ENCODE results near the gene LRRC34. TPM values are rescaled to one million over a fixed set of nuclear protein-coding genes. Genes with fewer than 3 reads are reported as not detected.

The LRRC34 gene
- polyA plus RNA-seq, 2 of the 4 experiments (the other 2 are of a cell fraction), result not detected

- POLR2A ChIA-PET, result no interaction called here
- FAIRE-seq, result no peak
- Histone ChIP-seq H3K4me1 (no peaks in the 10 kb centered on the region), H3K4me3 (no peak overlapping the region), H3K27ac (no peak overlapping the region), H3K4me2 (no peak overlapping the region), H3K9me3 (no peaks in the 10 kb centered on the region)
- DNase-seq (ENCODE audit: low read depth in 1 of 2, low spot score in 1 of 2), result no peak
- ATAC-seq, result no peak
- CTCF ChIA-PET, result no interaction called here
- WGBS (ENCODE audit: missing lambda C conversion rate), result 53% methylated on average over 2 of the region's 2 CpGs
- TF ChIP-seq HMGXB4 (CRISPR knock-in tag; IDR thresholded peaks at IDR 0.05; ENCODE audit: borderline replicate concordance) (no peak), HDAC2 (IDR thresholded peaks at IDR 0.05) (no peak), ELK1 (IDR thresholded peaks at IDR 0.05; ENCODE audit: low read depth, low read length) (no peak), HES2 (IDR thresholded peaks at IDR 0.05) (no peak), PHF8 (IDR thresholded peaks at IDR 0.05; ENCODE audit: borderline replicate concordance, low read depth) (no peak), RARB (CRISPR knock-in tag; IDR thresholded peaks at IDR 0.05) (no peak), PBX3 (IDR thresholded peaks at IDR 0.05) (no peak), CEBPB (IDR thresholded peaks at IDR 0.05) (no peak), EHMT2 (IDR thresholded peaks at IDR 0.05; ENCODE audit: low read depth) (no peak), ZC3H11A (IDR thresholded peaks at IDR 0.05) (no peak)
Measured at GRCh38 chr3:169857811-169858210, 45.1 kb upstream of the LRRC34 start.

GRCh38 chr3:169855514-169855913, 42.8 kb upstream of the LRRC34 start:
- Histone ChIP-seq H3K27ac (no peak overlapping the region), H3K9me3 (no peaks in the 10 kb centered on the region), H3K4me1 (no peaks in the 10 kb centered on the region), H3K4me3 (no peak overlapping the region), H3K4me2 (no peak overlapping the region)
- WGBS (ENCODE audit: missing lambda C conversion rate), result 53% methylated on average over 3 of the region's 3 CpGs
- ATAC-seq, result no peak
- ChIA-PET POLR2A (no interaction called here), CTCF (no interaction called here)
- TF ChIP-seq MAFK (IDR thresholded peaks at IDR 0.05; ENCODE audit: partially characterized antibody) (peak; percentile 45), HOXB5 (CRISPR knock-in tag; IDR thresholded peaks at IDR 0.05) (no peak), NR3C1 (IDR thresholded peaks at IDR 0.05) (no peak)
- DNase-seq (ENCODE audit: low read depth in 1 of 2, low spot score in 1 of 2), result no peak
- no peak for FAIRE-seq

- peak; percentile 64 for TF ChIP-seq MAFK (IDR thresholded peaks at IDR 0.05; ENCODE audit: partially characterized antibody)
- TF ChIP-seq CHD4 (IDR thresholded peaks at IDR 0.05; ENCODE audit: borderline replicate concordance), result no peak
- POLR2A ChIA-PET, result no interaction called here
- no peak overlapping the region for H3K4me3 ChIP-seq
- DNase-seq (ENCODE audit: low read depth in 1 of 2, low spot score in 1 of 2) (no peak), FAIRE-seq (no peak), ATAC-seq (no peak)
- H3K9me3 ChIP-seq, result no peaks in the 10 kb centered on the region
- H3K4me1 ChIP-seq, result no peaks in the 10 kb centered on the region
- H3K4me2 ChIP-seq, result no peak overlapping the region
- H3K27ac ChIP-seq, result no peak overlapping the region
- CTCF ChIA-PET, result no interaction called here
Measured at GRCh38 chr3:169850618-169851017, 37.9 kb upstream of the LRRC34 start.

- no peak for FAIRE-seq
- no peak overlapping the region for H3K4me3 ChIP-seq
- H3K4me2 ChIP-seq, result no peak overlapping the region
- H3K27ac ChIP-seq, result no peak overlapping the region
- 91% methylated on average over 3 of the region's 3 CpGs for WGBS (ENCODE audit: missing lambda C conversion rate)
- no peak for ATAC-seq
- POLR2A ChIA-PET, result no interaction called here
- no peak for DNase-seq (ENCODE audit: low read depth in 1 of 2, low spot score in 1 of 2)
- no peaks in the 10 kb centered on the region for H3K4me1 ChIP-seq
- no peaks in the 10 kb centered on the region for H3K9me3 ChIP-seq
- CTCF ChIA-PET, result no interaction called here
- TF ChIP-seq ZC3H11A (IDR thresholded peaks at IDR 0.05) (no peak), ESRRA (IDR thresholded peaks at IDR 0.05; ENCODE audit: borderline replicate concordance, low read length) (no peak), BCL3 (IDR thresholded peaks at IDR 0.05) (no peak), NFE2L2 (conservative IDR thresholded peaks at IDR 0.05; ENCODE audit: low read length) (no peak), FOSL2 (IDR thresholded peaks at IDR 0.05) (no peak), FOSL2 (CRISPR knock-in tag; IDR thresholded peaks at IDR 0.05) (no peak), MYC (IDR thresholded peaks at IDR 0.05; ENCODE audit: borderline replicate concordance, low read length) (no peak), MAFK (IDR thresholded peaks at IDR 0.05; ENCODE audit: partially characterized antibody) (no peak), EHMT2 (IDR thresholded peaks at IDR 0.05; ENCODE audit: low read depth) (no peak), MAZ (IDR thresholded peaks at IDR 0.05; ENCODE audit: borderline replicate concordance, low read depth, low read length) (no peak), ZNF302 (CRISPR knock-in tag; IDR thresholded peaks at IDR 0.05) (no peak), RFX5 (IDR thresholded peaks at IDR 0.05) (no peak), SREBF2 (IDR thresholded peaks at IDR 0.05) (no peak), RNF2 (IDR thresholded peaks at IDR 0.05; ENCODE audit: borderline replicate concordance, low read depth) (no peak)
Measured at GRCh38 chr3:169848741-169849140, 36.0 kb upstream of the LRRC34 start.
